HG03108 (cell line): ENCODE results near the gene CD244.
A peak's percentile ranks its signal among the peaks of the same experiment; 100 is the strongest.

Experiments used
- ATAC-seq: cut with Tn5 transposase; IDR thresholded peaks from one replicate; pipeline ENCODE4 v1.9.1; 2021; ENCODE audit warnings: moderate library complexity; ENCODE audit not compliant: unreplicated experiment

The CD244 gene

DNA sequence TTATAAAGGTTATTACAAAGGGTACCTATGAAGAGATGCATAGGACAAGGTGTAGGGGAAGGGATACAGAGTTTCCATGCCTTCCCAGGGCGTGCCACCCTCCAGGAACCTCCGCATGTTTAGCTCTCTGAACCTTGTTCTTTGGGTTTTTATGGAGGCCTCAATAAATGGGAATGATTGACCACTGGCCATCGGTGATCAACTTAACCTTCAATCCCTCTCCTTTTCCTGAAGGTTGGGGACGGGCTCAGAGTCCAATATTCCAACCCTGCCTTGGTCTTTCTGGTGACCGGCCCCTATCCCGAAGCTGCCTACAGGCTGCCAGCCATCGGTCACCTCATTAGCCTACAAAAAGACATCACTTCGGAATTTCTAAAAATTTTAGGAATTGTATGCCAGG lies 11.7 kb downstream of the CD244 start:
- no peak for ATAC-seq

DNA sequence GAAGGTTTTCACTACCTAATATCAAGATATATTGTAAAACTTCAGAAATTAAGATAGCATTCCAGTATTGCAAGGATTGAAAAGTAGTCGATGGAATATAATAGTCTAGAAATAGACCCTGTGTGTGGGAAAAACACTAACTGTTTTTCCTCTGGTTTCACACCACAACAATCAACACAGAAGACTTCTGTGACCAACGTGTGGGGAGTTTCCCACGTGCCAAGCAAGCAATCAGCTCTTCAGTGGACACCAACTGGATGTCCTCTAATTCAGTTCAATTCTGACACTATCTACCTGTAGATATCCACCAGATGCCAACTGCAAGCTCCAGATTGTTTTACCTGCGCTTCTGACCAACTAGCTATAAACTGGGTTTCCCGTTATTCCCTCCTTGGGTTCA lies 12.1 kb downstream of the CD244 start:
- no peak for ATAC-seq

DNA sequence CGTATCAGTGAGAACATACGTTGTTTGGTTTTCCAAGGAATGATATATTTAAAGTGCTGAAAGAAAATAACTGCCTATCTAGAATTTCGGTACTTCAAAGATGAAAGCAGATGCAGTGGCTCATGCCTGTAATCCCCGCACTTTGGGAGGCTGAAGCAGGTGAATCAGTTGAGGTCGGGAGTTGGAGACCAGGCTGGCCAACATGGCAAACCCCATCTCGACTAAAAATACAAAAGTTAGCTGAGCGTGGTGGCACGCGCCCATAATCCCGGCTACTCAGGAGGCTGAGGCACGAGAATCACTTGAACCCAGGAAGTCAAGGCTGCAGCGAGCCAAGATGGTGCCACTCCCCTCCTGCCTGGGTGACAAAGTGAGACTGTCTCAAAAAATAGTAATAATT lies 16.4 kb downstream of the CD244 start:
- ATAC-seq = no peak

DNA sequence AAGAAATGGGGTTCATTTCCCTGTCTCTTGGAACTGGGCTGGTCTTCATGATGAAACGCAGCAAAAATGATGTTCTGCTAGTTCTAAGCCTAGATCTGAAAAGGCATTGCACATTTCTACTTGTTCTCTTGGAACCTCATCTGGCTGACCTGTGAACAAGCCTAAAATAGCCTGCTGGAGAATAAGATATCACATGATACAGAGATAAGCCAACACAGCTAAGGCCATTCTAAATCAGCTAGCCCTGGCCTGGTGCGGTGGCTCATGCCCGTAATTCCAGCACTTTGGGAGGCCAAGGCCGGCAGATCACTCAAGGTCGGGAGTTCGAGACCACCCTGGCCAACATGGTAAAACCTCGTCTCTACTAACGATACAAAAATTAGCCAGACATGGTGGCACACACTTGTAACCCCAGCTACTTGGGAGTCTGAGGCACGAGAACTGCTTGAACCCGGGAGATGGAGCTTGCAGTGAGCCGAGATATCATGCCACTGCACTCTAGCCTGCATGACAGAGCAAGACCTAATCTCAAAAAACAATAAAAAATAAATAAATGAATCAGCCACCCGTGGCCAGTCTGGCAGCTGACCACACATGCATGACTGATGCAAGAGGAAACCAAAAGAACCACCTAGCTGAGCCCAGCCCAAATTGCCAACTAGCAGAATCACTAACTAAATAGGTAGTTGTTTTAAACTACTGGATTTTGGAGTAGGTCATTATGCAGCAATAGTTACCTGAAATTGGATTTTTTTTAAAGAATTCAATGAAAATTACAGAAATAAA lies 18.0 kb downstream of the CD244 start:
- no peak for ATAC-seq

DNA sequence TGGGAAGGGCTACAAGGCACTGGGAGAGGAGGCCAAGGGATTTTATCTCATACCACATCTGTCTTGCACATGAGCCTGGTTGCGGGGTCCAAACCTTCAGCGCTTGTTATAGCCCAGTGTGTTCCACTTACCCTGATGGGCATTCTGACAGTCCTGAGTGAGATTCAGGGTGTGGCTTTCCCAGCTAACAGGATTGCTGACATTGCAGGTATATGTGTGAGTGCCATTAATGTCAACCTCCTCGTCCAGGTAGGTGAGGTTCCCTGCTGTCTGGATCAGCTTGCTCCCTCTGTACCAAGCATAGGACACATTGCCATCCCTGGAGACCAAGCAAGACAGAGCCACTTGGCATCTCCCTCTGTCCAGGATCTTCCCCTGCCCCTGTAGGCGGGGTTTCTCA lies 21.6 kb downstream of the CD244 start:
- no peak for ATAC-seq

DNA sequence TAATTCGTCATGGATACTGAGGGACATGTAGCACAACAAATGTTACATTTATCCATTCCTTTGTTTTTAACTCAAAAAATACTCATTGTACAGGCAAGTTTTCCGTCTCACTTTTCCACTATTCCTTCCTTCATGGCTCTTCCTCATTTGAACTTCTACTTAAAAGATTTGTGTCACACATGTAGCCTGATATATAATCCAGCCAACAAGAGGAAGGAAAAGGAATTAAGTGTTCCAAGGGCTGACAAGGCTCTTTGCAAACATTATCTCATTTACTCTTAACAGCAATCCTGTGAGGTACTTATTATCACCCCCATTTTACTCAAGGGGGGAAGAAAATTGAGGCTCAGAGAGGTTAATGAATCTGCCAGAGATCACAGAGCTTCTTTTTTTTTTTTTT lies 22.9 kb downstream of the CD244 start:
- no peak for ATAC-seq

DNA sequence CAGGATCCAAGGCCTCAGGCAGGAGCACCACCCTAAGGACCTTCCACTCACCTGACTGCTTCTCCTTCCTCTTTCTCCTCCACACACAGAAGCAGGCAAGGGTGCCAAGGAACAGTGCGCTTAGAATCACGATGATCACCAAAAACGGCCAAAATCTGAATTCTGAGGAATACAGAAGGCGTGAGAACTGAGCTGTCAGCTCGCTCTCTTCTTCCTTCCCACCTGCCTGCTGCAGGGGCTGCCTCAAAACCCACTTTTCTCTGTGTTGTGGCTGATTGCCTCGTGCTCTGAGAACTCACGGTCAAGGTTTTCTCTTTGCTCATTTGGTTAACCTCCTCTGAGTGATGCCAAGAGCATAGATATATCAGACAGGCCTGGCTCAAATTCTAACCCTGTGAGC lies 23.8 kb downstream of the CD244 start:
- ATAC-seq = no peak

DNA sequence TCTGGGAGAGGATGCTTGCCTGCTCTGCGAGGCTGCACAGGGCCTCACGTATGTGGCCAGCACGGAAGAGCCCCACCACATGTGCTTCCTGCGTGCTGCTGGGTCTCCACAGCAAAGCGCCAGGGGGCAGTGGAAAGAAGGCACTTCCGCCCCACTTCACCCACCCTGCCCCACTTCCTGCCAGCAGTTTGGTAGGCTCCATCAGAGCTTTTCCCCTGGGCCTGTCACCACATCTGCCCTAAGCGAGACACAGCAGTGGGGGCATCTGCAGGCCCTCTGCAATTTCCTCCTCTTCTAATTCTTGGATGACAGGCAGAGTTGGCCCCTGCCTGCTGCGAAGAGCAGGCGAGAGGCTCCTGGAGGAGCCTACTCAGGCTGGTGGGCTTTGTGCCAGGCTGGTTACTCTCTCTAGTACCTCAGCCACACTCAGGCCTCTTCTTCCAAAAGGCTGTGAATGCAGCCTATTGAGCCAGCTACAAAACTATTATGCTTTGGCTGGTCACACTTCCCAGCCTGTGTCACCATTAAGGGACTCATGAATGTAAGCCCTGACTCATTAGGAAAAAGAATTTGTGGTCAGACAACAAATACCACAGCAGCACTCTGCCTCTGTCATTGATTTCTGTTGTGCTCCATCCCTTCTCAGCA lies 25.0 kb downstream of the CD244 start:
- peak; percentile 78 for ATAC-seq

DNA sequence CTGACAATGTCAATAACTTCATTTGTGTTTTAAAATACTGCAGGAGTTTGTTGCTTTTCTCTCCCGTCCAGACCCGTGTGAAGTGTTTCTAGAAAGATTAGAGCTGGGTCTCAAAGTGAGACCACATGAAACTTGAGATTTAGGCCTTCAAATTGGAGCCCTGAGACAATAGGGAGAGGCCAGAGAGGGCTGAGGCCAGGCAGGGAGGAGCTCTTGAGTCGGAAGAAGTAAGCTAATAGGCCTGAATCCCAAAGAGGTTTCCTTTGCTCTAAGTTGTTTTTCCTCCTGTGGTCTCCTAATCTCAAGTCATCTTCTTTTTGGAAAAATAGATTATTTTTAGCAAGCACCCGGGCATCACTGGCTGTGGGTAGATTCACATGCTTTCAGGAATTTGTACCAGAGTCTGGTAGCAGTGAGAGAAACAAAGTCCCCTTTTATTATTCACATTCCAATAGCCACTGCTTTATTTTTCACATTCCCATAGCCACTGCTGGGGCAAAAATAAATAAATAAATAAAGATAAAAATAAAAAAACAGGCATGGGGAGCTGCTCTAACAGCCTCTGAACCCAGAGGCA lies 25.6 kb downstream of the CD244 start:
- no peak for ATAC-seq

DNA sequence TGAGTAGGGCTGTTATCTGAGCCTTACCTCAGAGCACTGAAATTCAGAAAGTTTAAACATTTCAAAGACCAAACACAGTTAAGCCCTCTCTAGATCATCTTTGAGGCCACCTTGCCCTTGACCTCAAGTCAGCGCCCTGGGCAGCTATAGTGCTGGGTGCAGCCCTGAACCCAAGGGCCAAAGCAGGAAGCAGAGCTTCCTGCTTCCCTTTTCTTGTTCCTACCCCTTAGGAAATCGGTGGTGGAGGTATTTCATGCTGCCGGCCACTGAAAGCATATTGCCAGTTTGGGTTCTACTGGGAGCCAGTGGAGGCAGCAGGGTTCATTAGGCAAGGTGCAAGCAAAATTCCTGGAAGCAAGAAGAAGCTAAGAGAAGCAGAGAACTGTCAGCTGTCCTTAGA lies 26.1 kb downstream of the CD244 start:
- no peak for ATAC-seq

DNA sequence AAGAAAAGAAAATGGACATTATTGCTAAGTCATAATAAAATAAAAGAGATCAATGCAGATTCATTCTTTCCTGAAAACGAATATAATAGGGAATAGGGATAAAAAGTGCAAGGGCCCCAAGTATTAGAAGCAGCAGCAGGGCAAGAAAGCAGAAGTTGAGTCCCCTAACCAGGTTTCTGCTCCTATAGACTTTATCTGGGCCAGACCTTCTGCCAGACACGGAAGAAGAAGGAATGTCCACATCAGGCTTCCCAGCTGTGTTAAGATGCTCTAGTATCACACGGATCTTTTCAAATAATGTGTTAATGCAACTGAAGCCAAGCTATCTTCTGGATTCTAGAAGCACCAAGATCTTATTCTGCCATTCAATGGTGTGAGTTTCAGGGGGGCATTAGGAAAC lies 26.9 kb downstream of the CD244 start:
- no peak for ATAC-seq

DNA sequence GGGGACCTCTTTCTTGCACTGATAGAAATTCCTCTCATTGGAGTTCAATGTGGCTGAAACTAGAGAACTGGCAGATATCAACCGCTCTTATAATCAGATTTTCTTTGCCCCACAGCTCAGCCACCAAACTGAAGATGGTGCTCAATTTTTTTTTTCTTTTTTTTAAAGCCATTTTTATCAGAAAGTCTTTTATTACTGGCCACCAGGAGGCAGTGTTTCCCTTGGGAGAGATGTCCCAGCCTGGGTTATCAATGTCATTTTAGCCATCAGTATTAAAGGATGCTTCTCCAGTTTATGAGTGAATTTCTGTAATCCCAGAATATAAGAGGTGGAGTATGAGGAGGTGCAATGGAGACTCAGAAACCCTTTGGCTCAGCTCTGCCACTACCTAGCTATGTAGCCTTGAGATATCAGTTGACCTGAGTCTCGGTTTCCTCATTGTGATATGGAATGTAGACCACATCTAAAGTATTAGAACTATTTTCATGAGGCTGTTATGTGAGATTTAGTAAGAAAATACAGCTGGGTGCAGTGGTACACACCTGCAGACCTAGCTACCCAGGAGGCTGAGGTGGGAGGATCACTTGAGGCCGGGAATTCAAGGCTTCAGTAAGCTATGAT lies 27.6 kb downstream of the CD244 start:
- no peak for ATAC-seq

DNA sequence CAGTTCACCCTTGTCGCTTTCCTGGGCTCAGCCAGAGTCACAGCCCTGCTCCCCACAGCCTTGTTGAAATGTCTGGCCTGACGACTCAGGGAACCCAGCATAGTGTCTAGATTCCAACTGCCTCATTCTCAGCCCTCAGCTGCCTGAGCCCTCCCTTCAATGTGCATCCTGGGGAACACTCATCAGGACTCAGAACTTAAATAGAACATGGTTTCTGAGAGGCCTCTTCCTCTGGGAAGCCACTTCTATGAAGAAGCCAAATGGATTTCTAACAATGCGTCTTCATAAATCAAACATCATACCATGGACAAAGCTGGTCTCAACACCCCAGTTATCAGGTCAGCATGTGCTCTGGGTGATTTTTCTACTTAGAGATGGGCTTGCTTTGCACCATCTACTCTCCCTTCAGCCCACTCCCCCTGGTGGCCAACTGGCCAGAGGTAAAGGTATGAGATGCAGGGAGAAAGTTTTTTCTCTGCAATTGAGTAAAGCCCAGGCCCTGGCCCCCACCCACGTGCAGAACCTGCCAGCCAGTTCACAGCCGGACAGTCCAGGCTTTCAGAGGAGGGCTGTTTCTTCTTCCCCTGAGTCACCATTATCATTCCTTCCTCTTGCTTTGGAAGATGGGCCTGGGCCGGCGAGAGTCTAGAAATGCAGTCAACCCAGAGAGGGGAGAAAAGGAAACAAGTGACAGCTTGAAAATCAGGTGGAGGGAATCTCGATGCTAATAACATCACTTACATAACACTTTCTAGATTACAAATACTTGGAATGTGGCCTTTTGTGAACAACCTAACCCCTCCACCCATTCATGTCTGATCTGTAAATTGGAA lies 32.1 kb downstream of the CD244 start:
- ATAC-seq = no peak

DNA sequence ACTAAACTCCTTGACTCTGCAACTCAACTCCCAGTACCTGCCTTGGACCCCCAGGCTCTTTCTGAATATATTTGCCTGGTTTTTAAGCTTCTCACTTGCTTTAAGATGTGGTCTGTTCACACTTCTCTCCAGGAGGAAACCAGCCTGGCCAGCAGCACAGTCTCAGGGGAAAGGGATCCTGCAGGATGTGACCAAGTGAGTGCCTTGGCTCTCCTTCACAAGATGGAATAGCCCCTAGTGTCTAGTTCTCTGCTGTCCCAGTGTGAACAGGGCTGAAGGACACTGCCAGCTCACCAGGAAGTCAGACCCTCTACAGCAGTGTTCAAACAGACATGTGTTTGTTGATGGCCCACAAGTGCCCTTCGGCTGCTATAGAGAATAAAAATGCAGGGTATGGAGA lies 32.9 kb downstream of the CD244 start:
- no peak for ATAC-seq

DNA sequence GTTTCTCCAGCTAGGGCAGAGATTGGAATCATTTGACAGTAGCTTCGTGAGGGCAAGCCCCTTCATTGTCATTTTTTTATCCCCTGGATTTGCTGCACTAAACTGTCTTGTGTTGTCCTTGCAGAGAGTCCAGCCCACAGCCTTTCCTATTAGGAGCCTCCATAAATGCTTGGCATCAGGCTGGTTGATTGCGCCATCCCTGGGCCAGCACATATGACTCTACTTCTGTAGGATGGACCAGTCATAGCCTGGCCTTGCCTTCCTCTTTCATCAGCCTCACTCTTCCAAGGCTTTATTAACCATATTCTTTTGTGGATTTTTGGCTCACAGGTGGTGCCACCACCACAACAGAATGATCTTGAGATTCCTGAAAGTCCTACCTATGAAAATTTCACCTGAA lies 35.3 kb downstream of the CD244 start:
- no peak for ATAC-seq

DNA sequence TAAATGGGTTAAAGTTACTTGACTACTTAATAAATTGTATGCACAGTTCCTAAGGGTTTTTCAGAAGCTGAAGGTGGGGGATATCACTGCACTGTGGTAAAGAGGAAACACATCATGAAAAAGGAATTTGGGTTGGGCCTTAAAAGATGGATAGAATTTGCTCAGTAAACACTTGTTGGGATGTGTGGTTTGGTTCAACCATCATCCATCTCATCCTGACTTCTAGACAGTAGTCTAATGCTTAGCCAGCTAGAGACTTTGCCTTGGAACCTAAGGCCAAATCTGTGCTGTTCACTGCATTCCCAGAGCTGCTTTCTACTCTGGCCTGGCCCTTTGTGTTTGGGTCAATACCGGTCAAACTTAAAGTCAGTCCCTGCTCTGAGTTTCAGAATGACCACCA lies 36.1 kb downstream of the CD244 start:
- ATAC-seq = no peak

DNA sequence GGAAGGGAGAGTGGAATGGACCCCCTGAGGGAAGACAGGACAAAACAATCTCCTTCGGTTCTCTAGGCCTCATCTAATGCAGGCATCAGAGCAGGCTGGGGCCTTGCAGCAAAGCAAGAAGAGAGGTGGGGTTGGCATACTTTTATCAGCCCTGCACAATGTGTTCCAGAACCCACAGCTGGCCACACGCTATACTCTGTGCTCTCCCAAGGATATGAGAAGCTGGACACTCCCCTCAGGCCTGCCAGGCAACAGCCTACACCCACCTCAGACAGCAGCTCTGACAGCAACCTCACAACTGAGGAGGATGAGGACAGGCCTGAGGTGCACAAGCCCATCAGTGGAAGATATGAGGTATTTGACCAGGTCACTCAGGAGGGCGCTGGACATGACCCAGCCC lies 39.4 kb downstream of the CD244 start:
- ATAC-seq = no peak

DNA sequence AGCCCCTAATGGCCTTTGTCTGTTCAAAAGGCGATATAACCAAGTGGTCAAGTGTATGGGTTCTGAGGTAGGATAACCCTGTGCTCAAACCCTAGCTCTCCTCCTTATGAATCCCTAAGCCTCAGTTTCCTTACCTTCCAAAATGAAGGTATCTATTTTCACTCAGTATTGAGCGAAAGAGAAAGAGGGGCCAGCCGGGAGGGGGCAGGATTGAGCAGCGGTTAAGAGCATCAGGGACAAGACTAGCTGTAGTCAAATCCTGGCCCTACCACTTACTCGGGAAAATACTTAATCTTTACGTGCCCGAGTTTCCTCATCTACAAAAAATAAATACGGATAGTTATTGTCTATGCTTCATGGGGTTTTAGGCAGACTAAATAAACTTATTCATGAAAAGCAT lies 41.1 kb downstream of the CD244 start:
- ATAC-seq = no peak

DNA sequence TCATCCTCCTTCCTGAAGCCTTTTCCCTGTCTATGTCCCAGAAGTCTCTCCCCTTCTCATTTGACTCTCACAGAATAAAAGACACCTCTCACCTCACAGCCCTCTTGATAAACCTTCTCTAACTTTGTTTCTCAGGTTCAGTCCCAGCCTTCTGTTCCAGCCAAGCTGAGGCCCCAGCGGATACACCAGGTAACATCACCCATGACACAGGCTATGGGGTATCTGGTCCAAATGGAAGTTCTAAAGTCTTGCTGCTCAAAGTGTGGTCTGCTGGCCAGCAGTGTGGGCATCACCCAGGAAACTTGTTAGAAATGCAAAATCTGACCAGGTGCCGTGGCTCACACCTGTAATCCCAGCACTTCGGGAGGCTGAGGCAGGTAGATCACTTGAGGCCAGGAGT lies 43.5 kb downstream of the CD244 start:
- ATAC-seq = no peak

DNA sequence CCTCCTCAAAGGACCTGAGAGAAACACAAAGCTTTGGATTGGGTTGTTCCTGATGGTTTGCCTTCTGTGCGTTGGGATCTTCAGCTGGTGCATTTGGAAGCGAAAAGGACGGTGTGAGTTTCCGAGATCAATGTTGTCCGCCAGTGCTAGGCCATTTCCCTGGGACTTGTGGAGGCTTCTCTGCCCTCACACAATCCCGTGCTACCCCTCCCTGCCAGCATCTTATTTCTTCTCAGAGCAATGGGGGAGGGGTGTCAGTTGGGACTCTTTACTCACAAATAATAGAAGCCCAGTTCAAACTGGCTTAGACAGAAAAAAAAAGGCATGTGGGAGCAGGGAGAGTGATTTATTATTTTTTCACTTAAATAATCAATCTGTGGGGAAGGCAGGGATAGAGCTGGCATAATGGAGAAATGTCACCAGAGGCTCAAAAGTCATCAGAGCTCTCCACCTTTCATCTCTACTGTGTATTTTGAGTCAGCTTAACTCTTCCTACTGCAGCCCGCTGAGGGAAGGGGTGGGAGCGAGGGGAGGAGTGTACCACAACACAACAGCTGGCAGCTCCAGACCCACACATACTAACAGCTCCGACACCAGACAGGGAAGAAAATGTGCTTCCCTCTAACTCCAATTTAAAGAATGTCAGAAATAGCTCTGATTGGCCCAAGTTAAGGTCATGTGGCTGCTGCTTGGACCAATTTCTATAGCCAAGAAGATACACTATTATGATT lies 44.3 kb downstream of the CD244 start:
- ATAC-seq = no peak

DNA sequence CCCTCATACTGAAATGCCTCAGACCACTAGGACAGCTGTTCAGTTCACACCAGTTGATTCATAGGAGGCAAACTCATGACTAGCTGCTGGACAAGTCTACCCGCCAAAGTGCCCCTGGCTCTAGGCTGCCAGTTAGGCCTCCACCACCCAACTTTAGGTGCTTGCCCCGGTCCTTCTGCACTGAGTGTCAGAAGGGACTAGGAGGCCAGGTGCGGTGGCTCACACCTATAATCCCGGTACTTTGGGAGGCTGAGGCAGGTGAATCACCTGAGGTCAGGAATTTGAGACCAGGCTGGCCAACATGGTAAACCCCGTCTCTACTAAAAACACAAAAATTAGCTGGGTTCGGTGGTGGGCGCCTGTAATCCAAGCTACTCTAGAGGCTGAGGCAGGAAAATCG lies 47.8 kb downstream of the CD244 start:
- ATAC-seq = no peak
